HS-5 (cell line): ENCODE results near the gene TGFBR3.

Source experiments
- DNase-seq: peaks from one replicate; pipeline ENCODE4 v3.0.0-alpha.2; 2012; ENCODE audit warnings: low read depth

Gene TGFBR3

DNA sequence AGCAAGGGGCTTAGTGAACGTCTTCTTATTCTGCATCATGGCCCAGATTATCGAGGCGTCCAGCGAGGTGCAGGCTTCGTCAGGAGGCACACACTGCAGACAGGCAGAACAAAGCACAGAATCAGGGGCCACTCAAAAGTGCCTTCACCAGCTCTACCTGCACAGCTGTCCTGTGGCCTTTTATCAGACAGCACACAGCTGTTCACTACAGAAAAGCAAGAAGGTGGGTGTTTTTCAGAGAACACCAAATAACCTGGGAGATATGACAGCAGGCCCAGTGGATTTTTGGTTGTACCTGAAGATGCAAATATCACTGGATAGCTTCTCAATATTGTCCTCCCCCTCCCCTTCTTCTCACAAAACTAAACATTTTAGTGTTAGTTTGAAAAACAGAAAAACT is 177.3 kb downstream of the TGFBR3 start:
- no peak for DNase-seq

DNA sequence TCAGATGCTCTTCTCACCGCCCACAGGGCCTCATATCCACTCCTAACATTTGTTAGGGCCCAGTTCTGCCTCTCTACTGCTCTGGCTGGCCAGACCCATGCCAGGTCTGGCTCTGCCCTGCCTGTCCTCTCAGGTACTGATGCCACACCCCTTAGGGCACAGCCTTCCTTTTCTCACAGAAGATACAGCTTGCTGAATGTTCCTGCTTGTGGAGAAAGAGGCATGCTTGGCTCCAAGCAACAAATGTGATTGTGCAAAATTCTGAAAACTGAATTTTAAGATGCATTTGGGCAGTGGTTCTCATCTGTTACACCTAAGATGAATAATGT is 178.1 kb downstream of the TGFBR3 start:
- DNase-seq = no peak

DNA sequence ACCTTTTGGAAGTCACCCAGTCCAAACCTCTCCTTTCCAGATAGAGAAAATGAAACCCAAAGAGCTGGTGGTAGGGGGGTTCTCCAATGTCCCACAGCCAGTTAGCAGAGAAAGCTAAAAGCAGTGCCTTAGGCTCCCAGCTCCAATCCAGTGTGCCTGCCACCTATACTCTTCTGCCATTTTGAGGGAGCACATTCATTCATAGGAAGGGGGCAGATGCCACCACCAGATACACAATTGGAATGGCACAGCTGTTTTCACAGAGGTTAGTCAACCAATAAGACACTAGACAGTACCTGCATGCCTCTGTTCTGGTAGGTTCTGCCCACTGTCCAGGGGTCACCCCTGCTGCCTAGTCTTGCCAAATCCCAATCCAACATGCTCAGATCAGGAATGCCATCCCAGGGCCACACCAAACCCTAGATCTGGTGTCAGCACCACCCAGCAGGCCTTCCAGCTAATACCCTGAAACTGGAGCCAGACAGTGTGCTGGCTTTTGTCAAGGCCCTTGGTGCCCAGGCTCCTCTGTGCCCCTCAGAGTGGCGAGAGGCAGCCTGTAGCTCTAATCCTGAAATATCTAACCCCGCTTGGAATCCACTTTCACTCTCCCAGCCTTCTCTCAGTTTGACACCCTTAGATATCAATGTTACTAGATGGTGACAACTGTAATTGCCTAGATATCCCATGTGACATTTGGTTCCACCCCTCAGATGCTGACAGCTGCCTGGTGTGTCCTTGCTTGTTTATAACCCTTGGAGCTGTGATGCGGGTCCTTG is 178.6 kb downstream of the TGFBR3 start:
- no peak for DNase-seq

DNA sequence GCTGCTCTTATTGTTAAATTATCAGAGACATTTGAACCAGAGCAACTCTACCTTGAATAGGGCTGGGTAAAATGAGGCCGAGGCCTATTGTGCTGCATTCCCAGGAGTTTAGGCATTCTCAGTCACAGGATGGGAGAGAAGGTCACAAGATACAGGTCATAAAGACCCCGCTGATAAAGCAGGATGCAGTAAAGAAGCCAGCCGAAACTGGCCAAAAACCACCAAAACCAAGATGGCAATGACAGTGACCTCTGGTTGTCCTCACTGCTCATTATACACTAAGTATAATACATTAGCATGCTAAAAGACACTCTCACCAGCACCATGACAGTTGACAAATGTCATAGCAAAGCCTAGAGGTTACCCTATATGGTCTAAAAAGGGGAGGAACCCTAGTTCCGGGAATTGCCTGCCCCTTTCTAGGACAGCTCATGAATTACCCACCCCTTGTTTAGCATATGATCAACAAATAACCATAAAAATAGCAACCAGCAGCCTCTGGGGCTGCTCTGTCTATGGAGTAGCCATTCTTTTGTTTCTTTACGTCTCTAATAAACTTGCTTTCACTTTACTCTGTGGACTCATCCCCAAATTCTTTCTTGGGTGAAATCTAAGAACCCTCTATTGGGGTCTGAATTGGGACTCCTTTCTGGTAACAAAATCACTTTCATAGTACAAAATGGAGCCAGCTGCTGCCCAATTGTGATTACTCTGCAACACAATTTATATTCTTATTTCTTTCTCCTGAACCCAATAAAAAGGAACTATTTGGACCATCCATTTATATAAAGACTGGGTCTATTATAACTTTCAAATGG is 179.6 kb downstream of the TGFBR3 start:
- no peak for DNase-seq

DNA sequence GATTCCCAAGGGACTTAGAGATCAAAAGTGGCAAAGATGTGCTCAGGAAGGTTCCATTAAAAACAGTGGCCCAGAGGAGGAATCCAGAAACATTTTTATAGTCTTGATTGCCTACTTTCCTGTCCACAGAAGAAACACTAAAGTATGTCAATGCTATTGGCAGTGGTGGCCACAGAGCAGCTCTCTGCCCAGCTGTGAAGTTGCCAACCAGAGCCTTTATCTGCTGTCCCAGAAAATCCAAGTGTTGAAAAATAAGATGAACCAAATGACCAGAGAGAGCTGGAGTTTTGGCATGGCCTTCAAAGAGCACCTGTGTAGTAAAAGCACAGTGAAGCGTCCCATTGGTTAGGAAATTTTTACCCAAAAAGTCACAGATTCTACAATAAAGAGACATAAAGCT is 181.2 kb downstream of the TGFBR3 start:
- DNase-seq = no peak

DNA sequence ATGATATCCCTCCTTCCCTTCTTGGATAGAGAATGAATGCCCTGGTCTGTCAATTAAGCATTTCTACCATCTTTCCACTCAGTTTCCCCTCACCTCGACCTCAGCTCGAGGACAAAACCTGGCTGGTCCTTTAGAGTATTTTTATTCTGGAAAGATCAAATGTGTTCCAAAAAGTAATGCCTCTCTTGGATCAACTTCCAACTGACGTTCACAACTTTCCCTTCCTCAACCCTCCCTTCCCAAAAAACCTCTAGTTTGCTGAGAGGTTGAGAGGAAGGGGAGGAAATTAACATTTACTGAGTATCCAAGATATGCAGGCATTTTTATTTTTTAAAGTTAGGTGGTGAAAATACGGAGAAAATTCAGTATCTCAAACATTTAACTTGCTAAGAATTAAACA is 182.9 kb downstream of the TGFBR3 start:
- DNase-seq = no peak

DNA sequence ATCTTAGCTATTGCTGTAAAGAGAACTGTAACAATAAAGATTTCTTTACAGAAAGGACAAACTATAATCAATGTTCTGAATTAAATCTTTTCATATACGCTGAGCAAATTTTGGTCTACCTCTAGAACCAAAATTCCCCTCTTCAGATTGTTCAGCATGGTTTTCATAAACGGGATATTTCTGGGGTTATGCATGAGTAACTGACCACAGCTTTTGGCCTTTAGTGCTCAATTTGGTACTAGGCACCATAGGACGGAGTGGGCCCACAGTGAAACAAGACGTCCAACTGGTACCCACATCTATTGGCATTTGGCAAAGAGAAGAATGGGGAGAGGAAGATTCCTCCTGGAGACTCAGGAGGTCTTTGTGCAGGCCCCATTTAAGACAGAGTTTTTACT is 184.5 kb downstream of the TGFBR3 start:
- DNase-seq = no peak

DNA sequence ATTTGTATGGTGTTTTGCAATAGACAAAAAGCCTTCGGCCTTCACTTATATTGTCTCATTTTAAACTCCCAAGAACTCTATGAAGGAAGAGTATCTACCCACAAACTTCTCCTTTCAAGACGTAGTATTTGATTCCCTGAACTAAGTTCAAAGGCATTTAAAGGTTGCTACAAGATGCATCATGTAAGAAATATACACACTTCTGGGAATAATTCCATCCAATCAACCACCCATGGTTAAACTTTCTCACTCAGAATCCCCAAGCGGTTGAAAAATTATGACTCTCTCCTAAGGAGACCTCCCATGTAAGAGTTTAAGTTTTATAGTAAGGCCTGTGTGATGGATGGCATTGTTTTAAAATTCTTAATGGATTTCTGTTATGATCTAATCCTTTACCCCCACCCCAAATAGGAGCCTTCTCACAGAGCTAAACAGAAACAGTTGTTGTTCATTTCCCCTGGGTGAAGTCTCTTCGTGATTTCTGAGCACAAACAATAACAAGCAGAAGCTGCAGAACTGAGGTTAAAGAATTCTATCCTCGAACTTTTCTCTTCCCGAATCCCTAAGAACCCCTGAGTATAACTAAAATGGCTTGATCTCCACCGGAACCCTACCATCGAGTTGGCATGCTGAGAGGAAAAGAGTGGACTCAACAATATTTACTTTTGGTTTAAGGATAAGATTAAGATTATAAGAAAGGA is 185.0 kb downstream of the TGFBR3 start:
- DNase-seq = peak; percentile 74

DNA sequence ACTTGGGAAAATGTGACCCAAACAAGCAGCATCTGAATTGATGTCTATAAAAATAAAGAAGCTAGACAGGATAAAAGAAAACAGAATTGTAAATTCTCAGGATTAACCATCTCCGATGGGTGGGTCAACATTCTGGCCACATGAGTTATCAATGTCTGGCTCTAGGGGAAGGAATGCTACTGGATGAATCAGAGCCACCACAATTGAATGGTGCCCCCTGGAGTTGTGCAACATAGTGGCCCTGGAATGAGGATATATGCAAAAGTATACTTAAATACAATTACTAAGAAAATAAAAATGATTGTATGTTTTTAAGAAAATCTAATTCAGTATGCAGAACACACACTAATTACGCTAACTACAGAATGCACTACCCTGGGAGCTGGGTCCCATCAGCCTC is 185.6 kb downstream of the TGFBR3 start:
- DNase-seq = peak; percentile 85

DNA sequence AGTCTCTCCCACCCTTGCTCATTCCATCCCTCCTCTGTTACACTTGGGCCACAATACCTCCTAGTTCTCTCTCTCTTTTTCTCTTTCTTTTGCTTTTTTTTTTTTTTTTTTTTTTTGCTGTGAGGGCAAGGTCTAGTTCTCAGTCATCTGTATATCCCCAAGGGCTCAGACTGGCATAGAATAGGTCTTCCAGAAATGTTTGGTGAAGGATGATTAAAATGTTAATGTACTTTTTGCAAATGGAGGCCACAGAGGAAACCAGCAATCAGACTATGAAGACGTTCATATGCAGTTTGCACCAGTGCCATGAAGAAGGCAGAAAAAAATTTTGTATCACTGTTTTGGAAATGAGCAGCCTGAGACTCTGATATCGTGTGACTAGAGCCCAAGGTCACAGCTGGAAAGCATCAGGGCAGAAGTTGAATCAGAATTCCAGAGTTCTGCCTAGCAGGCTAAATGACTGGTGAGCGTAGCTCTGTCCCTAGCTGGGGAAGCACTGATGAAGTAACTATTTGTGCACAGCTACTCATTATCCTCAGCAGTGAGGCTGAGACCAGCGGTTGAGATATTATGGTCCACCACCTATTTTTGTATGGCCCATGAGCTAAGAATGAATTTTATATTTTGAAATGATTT is 186.5 kb downstream of the TGFBR3 start:
- peak; percentile 88 for DNase-seq

DNA sequence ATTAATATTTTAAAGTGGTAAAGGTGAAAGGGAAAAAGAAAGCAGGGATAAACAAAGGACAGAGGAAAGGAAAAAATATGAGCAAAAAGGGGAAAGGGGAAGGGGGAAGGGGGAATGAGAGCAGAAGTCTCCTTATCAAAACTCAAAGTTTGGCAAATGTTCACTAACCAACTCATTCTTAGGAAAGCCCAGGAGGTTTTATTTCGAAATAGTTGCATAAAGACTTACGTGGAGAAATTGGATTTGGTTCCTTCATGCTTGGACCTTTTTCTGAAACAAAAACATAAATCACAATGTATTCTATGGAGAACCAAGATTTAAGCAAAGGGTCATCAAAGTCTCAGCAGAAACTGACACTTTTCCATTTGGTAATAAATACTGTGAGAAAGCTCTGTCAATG is 188.1 kb downstream of the TGFBR3 start:
- DNase-seq = peak; percentile 49

DNA sequence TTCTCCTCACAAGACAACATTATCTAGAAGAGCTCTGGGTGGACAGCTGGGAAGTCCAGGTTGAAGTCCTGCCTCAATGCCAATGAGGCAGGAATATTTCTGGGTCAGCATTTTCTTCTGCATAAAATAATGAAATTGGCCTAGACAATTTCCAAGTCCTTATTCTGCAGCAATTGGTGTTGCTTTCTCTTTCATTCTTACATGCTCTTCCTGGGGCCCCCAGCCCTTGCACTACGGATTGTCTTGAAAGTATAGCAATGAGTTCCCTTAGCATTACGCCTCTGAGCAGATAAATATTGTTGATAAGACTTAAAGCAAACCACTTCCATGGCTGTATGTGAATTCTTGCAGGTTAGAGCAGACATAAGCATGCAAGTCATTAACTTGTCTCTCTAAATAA is 188.5 kb downstream of the TGFBR3 start:
- no peak for DNase-seq

DNA sequence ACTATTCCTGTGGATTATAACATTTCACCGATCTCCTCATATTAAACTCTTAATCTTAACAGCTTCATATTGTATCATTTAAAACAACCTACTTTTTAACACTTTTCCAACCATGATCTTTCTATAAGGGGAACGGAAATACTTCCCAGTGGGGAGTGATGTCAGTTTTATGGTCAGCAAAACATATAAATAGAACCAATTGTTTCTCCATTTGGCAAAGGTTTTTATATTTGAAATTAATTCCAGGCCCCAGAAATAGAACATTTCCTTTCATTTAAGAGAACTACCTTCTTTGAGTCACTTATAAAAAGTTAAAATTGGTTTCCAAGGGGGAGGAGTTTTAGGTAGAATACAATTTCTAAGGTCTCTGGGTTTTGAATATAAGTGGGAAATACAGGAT is 189.6 kb downstream of the TGFBR3 start:
- no peak for DNase-seq

DNA sequence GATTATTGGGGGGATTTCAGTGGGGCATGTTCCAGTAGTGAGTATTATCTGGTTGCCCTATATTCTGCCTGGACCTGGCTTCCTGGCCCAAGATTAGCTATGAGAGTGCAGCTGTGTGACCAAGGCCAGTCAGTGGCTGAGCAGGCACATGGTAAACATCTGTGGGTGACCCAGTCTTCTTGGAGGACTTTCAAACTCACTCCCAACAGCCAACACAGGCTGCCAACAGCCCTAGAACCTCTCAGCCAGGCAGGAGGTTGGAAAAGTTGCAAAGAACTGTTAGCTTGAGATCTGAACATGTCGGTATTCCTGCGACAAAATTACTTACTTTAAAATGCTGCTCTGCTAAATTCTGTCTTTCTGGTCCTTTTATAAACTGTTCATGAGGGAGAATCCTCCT is 192.4 kb downstream of the TGFBR3 start:
- peak; percentile 26 for DNase-seq

DNA sequence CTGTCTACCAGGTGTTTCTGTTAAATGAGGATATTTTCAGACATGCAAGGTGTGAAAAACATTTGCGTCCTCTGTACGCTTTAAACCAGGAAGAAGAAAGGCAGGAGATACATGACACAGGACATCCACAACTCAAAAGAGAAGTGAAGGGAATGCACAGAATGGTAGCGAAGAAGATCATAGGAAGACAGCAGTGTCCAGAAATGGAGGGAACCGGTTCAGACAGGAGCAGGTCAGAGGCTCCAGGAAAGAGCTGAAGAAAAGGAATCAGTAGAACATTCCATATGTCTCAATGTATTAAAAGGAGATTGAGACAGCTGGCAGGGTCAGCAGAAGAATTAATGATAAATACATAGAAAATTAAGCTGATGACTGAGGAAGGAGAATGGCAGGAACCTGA is 194.4 kb downstream of the TGFBR3 start:
- DNase-seq = no peak

DNA sequence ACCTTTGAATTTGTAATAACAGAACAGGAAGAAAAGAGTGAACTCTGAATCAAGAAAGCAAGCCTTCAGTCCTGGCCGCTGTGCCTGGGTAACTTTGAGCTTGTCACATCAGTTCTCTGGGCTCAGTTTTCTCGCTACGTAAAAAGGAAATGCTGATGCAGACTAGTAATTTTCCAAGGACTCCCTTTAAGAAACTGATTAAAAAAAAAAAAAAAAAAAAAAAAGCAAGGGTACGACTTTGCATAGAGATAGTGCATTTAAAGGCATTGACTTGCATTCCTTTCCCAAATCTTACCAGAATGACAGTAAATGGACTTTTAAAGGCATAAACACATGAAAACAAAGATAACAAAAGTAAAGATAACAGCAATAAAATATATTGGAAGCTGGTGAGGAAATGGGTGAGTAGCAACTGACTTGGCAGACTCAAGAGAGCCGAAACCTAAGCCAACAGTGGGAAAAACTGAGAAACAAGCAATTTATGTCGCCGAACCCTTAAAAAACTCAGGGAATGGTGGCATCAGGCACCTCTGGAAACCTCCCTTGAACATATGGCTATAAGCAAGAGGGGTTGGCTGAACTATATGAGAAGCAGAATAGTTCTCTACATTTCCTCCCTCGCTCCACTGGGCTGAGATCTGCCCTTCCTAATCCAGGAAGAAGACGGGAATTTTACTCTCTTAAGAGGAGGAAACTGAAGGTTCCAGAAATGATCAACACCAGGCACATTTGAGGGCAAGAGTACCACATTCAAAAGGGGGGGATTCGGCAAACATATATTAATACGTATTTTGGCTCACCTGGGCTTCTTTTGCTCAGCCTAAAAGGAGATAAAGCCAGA is 196.1 kb downstream of the TGFBR3 start:
- DNase-seq = no peak

DNA sequence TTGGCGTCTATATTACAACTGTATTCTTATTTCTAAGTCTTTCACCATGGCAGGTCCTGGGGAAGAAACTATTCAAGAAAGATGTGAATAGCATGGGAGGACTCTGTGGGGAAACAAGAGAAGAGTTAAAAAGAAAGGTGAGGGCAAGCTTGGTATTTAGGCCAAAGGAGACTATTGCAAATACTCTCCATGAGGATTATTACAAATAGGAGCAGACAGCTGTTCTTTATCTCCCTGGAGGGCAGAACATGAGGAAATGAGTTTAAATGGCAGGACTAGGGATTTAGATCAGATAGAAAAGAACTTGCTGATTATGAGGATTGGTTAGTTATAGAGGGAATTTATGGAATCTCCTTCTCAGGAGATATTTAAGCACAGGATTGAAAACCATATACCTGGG is 198.5 kb downstream of the TGFBR3 start:
- no peak for DNase-seq

DNA sequence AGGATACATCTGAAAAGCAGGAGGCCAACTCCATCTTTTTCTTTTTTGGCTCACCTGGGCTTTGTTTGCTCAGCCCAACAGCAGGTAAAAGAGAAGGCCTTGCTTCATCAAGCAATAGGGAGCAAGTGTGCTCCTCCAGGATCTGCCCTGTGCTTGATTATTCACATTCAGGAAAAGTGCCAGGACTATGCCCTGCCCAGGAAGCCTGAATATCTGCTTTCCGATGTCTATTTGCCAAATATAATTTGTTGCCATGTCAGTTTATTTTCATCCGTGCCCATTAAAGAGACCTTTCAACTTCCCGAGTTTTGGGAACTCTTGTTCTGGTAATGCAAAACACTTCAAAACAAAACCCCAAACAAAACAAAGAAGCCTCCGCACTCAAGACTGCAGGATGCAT is 200.0 kb downstream of the TGFBR3 start:
- no peak for DNase-seq

DNA sequence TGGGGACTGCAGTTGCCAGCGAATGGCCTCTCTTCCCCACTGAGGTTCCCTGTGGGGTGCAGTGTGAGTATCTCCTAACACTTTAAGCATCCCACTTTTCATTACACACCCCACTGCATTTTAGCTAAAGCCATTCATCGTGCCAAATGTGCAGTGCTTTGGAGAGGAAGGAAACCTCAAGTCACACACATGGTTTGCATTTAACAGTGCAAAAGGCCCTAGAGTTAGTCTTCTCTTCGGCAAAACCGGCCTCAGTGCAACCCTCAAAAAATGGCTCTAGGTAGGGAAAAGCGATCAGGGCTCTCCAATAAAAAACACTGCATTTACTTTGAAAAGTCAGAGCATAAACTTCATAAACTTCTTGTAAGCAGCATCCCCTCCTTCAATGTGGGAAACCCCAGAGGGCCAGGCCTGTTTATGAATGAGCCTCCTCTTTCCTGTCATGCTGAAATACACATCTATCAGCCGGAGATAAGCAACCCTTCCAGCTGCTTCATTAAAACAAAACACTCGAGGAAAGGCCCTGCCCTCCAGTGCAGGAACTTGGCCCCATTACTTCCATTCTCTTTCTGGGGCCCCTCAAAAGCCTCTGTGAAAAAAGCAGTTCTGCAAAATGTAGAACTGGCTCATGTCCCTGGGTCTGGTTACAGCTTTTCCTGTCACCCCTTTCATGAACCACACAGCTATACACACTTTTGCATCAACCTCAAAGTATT is 201.3 kb downstream of the TGFBR3 start:
- no peak for DNase-seq

DNA sequence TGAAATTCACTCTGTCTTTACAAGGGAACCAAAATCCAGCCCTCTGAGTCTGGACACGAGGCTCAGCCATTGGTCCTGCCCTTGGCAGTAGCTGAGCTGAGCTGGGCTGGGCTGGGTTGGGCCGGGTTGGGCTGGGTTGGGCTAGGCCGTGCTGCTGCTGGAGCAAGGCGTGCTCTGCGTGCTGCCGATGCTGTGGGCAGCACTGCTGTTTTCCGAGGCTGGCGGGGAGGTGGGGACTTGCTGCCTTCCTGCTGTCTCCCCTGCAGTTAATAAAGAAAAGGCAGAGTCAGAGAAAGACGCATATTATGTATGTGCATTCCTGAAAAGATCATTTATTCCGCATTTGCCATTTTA is 202.4 kb downstream of the TGFBR3 start:
- no peak for DNase-seq
